HG02943 (cell line): Measurements from ENCODE around the gene BANP.
"Not testable (repeated sequence)": the region's sequence is repeated elsewhere in the genome, so short reads cannot be mapped to it uniquely, and the experiment has no call there.

Experiments used
- ATAC-seq: cut with Tn5 transposase; IDR thresholded peaks from one replicate; pipeline ENCODE4 v1.9.1; 2021; ENCODE audit warnings: mild to moderate bottlenecking, low read depth, moderate library complexity; ENCODE audit not compliant: unreplicated experiment

BANP gene

DNA sequence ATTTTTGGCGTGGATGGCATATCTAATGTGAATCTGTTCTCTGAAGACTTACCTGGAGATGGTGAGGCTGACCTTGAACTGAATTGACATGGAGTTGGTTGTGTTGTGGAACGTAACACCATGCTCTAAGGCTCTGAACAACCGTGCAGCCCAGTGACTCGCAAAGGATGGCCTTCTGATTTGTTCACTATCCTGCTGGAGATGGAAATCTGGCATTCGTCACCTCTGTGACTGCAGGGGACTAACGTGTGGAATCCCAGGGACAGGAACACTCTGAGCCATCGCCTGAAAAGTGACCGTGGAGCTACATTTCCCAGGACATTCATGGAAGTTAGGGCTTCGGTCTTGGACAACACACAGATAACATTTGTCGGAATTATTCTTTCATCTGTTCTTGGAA is 61.1 kb downstream of the BANP start:
- no peak for ATAC-seq

DNA sequence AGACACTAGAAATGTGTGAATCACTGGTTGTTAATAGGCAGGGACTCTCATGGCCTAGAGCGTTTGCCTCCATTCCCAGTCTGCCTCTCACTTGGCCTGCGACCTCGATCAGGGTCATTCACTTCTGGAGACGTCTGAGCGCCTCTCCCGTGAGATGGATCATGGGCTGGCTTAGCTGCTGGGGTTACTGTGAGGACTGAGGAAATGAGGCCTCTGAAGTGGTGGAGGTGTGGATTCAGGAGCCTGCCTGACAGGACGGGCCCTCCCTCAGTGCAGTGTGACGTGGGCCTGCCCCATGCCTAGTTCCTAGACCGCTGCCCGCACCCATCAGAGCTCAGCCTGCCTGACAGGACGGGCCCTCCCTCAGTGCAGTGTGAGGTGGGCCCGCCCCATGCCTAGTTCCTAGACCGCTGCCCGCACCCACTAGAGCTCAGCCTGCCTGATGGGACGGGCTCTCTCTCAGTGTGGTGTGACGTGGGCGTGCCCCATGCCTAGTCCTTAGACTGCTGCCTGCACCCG is 61.9 kb downstream of the BANP start:
- no peak for ATAC-seq

DNA sequence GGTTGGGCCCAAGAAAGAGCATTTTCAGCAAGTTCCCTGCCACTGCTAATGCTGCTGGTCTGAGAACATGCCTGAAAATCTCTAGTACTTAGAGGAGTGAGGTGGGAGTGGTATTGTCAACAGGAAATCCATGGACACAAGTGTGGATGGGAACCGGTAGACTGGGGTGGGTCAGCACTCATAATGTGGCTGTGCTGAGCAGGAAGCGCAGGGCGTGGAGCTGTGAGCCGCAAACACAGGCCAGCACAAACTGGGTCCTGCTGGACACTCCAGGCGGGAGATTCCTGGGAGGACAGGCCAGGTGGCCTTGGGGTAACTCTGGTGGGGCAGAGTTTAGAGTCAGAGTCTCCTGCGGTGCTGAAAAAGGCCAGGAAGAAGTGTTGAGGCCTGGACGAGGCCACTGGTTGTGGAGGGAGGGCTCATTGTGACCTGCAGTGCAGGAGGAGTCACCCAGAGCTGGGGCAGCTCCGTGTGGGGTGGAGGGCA is 62.6 kb downstream of the BANP start:
- ATAC-seq, result no peak

DNA sequence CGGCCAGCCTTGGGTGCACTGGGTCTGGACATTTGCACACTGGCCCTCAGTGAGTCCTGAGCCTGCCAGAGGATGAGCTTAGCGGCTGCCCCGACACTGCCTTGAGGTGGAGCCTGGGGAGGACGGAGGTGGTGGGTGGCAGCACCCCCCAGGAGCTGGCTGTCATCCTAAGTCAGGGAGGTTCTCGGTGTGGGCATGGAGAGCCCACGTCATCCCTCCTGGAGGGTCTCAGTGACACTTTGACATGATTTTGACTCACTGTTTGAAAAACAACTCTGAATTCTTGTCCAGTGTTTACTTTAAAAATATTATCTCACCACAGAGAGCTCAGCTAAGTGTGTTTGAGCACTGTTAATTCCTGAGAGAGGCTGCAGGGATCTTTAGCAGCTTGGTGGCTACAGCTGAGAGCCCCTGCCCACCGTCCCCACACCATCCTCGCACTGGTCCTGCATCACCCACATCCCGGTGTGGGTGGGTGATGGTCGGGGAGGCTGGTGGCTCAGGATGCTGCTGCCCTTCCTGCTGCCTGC is 63.1 kb downstream of the BANP start:
- ATAC-seq, result no peak

GRCh38 chr16:88014954-88015805 is 63.9 kb downstream of the BANP start:
- no peak for ATAC-seq

DNA sequence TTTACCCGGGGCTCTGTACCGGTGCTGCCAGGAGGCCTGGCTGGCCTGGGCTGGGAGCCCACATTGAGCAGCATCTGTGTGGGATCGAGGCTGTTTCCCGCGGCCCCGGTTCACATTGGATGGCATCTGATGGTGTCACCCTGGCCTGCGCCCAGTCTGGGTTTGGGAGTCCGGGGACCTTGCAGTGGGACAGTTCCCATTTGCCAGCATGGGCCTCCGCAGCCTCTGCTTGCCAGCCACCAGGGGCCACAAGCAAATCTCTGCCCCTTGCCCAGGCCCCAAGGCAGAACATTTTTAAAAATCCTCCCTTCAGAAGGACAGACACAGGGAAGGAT is 64.5 kb downstream of the BANP start:
- no peak for ATAC-seq

DNA sequence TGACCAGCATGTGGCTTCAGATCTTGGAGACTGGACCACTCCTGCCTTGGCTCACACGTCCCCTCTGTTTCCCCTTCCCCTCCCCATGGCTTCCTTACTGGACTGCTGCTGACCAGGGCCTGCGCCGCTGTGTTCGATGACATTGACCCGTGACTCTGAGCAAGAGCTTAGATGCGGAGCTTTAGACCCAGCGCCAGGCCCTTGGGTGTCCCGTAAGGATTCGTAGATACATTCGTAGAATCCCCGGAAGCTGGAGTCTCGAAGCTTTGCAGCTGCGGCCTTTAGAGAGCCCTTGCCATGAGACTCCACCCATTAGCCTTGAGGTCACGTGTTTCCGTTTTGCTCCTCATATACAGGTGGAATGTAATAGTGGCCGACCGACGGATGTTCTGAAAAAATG is 65.2 kb downstream of the BANP start:
- ATAC-seq, result not testable (repeated sequence)

GRCh38 chr16:88016964-88017363 is 65.7 kb downstream of the BANP start:
- no peak for ATAC-seq

DNA sequence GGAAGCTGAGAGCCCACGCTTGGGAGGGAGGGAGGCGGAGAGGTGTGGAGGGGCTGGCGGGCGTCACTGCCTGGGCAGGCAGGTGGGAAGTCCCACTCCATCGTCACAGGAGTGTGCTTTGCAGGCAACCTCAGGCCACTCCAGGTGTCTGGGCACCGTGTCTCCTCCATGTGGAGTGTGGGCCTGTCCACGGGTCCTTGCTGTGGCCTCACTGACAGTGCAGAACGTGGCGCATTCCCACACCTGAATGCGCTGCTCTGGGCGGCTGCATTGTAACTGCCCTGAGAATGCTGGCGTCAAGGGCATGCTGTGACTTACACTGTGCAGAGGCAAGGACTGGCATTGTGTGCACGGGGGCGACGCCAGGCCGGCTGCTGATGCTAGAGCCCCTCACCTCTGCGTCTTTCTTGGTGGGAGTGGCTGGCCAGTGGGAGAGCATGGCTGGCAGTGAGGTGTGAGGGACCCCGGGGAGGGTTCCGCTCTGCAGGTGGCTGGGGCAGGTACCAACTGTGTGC is 66.4 kb downstream of the BANP start:
- no peak for ATAC-seq

GRCh38 chr16:88018382-88018781 is 67.1 kb downstream of the BANP start:
- not testable (repeated sequence) for ATAC-seq

- ATAC-seq, result not testable (repeated sequence)
Observed at GRCh38 chr16:88019041-88019820, 68.0 kb downstream of the BANP start.

DNA sequence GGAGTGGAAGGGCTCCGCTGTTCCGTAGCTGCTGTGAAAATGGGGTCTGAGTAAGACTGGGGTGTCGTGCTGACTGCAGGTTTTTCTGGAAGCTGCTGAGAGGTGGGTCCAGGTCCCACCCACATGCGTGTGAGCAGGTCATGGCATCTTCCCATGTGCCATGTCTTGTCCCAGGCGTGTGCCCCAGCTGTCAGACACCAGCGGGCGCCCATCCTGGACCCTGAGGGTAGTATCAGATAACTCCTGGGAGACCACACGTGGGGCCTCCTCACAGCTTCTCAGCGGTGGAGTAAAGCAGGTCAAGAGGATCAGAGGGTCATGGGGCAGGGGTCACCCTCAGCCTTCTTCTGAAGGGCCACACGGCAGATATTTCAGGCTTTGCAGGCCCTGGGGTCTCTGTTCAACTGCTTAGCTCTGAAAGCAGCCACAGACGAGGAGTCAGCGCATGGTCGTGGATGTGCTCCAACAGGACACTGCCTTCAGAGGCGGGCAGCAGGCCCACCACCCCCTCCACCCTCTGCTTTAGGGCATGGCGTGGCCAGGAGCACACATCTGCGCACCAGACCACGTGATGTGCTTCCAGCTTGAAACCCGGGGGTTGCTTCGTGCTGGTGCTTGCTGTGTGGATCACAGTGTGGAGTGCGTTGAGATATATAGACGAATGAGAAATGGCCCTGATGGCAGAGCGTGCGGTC is 68.7 kb downstream of the BANP start:
- ATAC-seq, result no peak

GRCh38 chr16:88020516-88020885 is 69.3 kb downstream of the BANP start:
- no peak for ATAC-seq

DNA sequence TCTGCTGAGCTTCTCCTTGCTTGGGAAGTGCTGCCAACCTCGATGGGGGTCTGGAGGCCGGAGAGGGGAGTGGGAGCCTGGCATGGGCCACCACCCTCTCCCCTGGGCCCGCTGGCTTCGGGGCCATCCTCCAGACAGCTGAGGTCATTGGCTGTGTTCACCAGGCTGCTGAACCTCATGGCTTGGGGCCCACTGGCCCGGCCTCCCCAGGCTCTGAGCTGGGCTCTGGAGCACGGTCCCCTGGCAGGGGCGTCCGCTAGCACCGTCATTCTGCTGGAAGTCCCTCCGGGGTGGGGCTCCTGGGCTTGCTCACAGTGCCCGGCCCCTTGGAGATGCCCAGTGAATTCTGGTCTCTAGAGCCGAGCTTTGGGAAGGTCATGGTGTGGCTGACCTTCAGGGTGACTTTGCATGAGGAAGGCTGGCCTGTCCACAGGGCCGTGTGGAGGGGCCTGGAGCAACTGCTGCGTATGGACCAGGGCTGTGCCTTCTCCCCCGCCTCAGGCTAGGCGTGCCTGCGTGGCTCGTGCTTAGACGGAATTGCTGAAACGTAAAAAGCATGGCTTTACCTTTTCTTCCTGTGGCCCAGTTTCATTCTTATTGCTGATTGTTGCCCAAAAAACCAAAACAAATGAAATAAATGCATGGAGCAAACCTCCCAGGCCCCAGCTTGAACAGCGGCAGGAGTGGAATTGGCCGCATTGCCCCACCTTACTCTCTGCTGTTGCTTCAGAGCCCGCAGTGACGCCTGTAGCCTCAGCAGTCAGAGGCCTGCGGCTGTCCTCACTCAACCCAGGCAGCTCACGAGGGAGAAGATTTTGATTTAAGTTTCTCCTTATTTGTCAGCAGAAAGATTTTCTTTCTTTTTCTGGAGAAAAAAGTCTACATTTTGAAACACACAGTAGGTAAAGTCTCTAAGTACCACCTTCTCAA is 70.1 kb downstream of the BANP start:
- not testable (repeated sequence) for ATAC-seq

GRCh38 chr16:88022076-88023042 is 71.1 kb downstream of the BANP start:
- no peak for ATAC-seq

GRCh38 chr16:88023366-88023765 is 72.1 kb downstream of the BANP start:
- ATAC-seq, result no peak

DNA sequence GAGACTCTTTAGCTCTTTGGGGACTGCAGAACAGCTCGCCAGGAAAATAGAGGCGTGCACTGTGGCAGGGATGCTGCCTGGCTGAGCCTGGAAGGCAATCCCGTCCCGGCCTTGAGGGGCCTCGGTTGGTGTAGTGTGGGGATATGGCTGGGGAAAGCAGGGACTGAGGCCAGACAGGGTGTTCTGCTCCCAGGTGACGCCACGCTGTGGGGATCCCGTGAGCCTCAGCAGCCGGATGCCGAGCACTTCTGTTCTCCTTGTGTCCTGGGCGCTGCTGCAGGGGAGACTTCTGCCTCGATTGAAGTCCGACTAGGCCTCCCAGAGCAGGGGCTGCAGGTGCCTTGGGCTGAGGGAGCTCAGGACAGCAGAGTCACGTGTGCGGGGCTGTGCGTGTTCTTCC is 72.6 kb downstream of the BANP start:
- no peak for ATAC-seq

GRCh38 chr16:88024491-88025085 is 73.4 kb downstream of the BANP start:
- ATAC-seq, result not testable (repeated sequence)
